ENCODE measurements around the gene PCNX2.

- no peak for TF ChIP-seq EZH2phosphoT487 (IDR thresholded peaks at IDR 0.05; ENCODE audit: low read depth, severe bottlenecking, unreplicated experiment)
- no peak for TF ChIP-seq CTCF (IDR thresholded peaks at IDR 0.05; ENCODE audit: poor library complexity)
Observed at GRCh38 chr1:233313434-233314155, 18.1 kb upstream of the PCNX2 start.

All from hepatocyte (in vitro differentiated cells).